Stimulated activated CD4-positive, alpha-beta T cell treated with anti-CD3 and anti-CD28 coated beads, Interleukin-1b, Interleukin-23, amount 100 ng/mL, for 48 hours (primary cell): Measurements from ENCODE around the gene GSG1L.

Experiments used
- DNase-seq: peaks from one replicate; pipeline ENCODE4 v3.0.0-alpha.2; 2020

Gene GSG1L

GRCh38 chr16:27805828-27806351 lies 257.6 kb downstream of the GSG1L start:
- no peak for DNase-seq

GRCh38 chr16:27803775-27804549 lies 259.6 kb downstream of the GSG1L start:
- DNase-seq: no peak

GRCh38 chr16:27802664-27803439 lies 260.7 kb downstream of the GSG1L start:
- no peak for DNase-seq

- DNase-seq: no peak
Measured at GRCh38 chr16:27801289-27801945, 262.1 kb downstream of the GSG1L start.

- DNase-seq: no peak
Measured at GRCh38 chr16:27800817-27801216, 262.7 kb downstream of the GSG1L start.

GRCh38 chr16:27799896-27800295 lies 263.6 kb downstream of the GSG1L start:
- no peak for DNase-seq

- DNase-seq: no peak
Measured at GRCh38 chr16:27798241-27798640, 265.3 kb downstream of the GSG1L start.

GRCh38 chr16:27795992-27796614 lies 267.4 kb downstream of the GSG1L start:
- DNase-seq: no peak

- no peak for DNase-seq
Measured at GRCh38 chr16:27793249-27793622, 270.3 kb downstream of the GSG1L start.

GRCh38 chr16:27792486-27793248 lies 270.8 kb downstream of the GSG1L start:
- DNase-seq: no peak

GRCh38 chr16:27791404-27791719 lies 272.2 kb downstream of the GSG1L start:
- no peak for DNase-seq

- no peak for DNase-seq
Measured at GRCh38 chr16:27790546-27791403, 272.7 kb downstream of the GSG1L start.

- no peak for DNase-seq
Measured at GRCh38 chr16:27789595-27790241, 273.8 kb downstream of the GSG1L start.

GRCh38 chr16:27789150-27789549 lies 274.4 kb downstream of the GSG1L start:
- no peak for DNase-seq

- DNase-seq: no peak
Measured at GRCh38 chr16:27787665-27788064, 275.8 kb downstream of the GSG1L start.

GRCh38 chr16:27786923-27787625 lies 276.4 kb downstream of the GSG1L start:
- no peak for DNase-seq

- no peak for DNase-seq
Measured at GRCh38 chr16:27786221-27786922, 277.1 kb downstream of the GSG1L start.

- DNase-seq: no peak
Measured at GRCh38 chr16:27785307-27785678, 278.2 kb downstream of the GSG1L start.
